K562 (cell line): Measurements from ENCODE around the gene IGSF21. TPM values are rescaled to one million over a fixed set of nuclear protein-coding genes. Genes with fewer than 3 reads are reported as not detected.
A peak's percentile ranks its signal among the peaks of the same experiment; 100 is the strongest.

Experiments
- ATAC-seq: fragments of 200-7000 bp; cut with Tn5 transposase; 3 replicates; pipeline ENCODE4 v1.9.1; 2020; ENCODE audit warnings: moderate library complexity
- BruUV-seq: library from RNA; stranded (reverse); fragments of 400-500 nt; replicated peaks from 2 replicates; lab custom pipeline; 2021; lab: Mats Ljungman, UMichigan
- CTCF ChIA-PET: fragments of 300-600 bp; formaldehyde crosslinking; extraction: SDS; loops from one replicate; lab custom pipeline; 2021; ENCODE audit warnings: low intra/inter-chr PET ratio; lab: Yijun Ruan, JAX
- POLR2A ChIA-PET: fragments of 300-600, 350-650 bp; sonication (Branson Sonifier 250); formaldehyde crosslinking; extraction: SDS; loops from one replicate; lab custom pipeline; 2021; ENCODE audit warnings: antibody characterized with exemption, inconsistent platforms; lab: Yijun Ruan, JAX
- DNase-seq, 4 experiments: peaks; one replicate each; pipeline versions ENCODE4 v3.0.0 to v3.0.0-alpha.2; 2011 to 2018; ENCODE audit warnings: low spot score in 3 of 4, mixed read lengths in 3 of 4; ENCODE audit errors: extremely low read depth in 1 of 4
- FAIRE-seq: peaks from 2 replicates; lab custom pipeline; 2011; peaks lifted over from hg19 to GRCh38; lab: Jason Lieb, UNC
- H2AFZ ChIP-seq: 2 replicates; pipeline ENCODE4 v1.6.0; 2011; ENCODE audit warnings: low read depth, low read length, control low read depth, inconsistent platforms
- H3K27ac ChIP-seq: fragments of 200-600 bp; 3 replicates; pipeline ENCODE4 v1.8.0; 2011; ENCODE audit warnings: low read depth, mild to moderate bottlenecking, control low read depth, inconsistent platforms, low read length, moderate library complexity, mixed read lengths; ENCODE audit errors: extremely low read depth
- H3K27me3 ChIP-seq, 2 experiments: fragments of 300-600 bp in 1 of 2; 2 replicates in 1 of 2; 3 replicates in 1 of 2; pipeline versions ENCODE4 v1.6.0 to v1.8.0; 2011; ENCODE audit warnings: inconsistent platforms in 2 of 2, low read length in 2 of 2, mild to moderate bottlenecking in 1 of 2, mixed read lengths in 1 of 2, moderate library complexity in 1 of 2; ENCODE audit not compliant: control insufficient read depth in 2 of 2, insufficient read depth in 2 of 2
- H3K36me3 ChIP-seq: fragments of 300-600 bp; 3 replicates; pipeline ENCODE4 v1.8.0; 2011; ENCODE audit warnings: mild to moderate bottlenecking, low read length, inconsistent platforms; ENCODE audit not compliant: control insufficient read depth, insufficient read depth
- H3K4me1 ChIP-seq, 2 experiments: fragments of 200-600 bp in 1 of 2; replicated peaks in 1 of 2; 2 replicates in 1 of 2; 3 replicates in 1 of 2; pipeline versions ENCODE4 v1.5.1 to v1.8.0; 2011; ENCODE audit warnings: inconsistent platforms in 2 of 2, low read length in 2 of 2, mild to moderate bottlenecking in 1 of 2, mixed read lengths in 1 of 2, moderate library complexity in 1 of 2; ENCODE audit not compliant: control insufficient read depth in 2 of 2, insufficient read depth in 2 of 2
- H3K4me2 ChIP-seq: 2 replicates; pipeline ENCODE4 v1.6.1; 2011; ENCODE audit warnings: low read length, control low read depth, inconsistent platforms, mixed read lengths; ENCODE audit not compliant: insufficient read depth
- H3K4me3 ChIP-seq: fragments of 200-600 bp; sonication (generic), shearing (Covaris generic); 2 replicates; pipeline ENCODE4 v1.5.1; 2016; ENCODE audit warnings: control low read depth, inconsistent platforms
- H3K79me2 ChIP-seq: fragments of 200-600 bp; 3 replicates; pipeline ENCODE4 v1.8.0; 2011; ENCODE audit warnings: low read length, inconsistent platforms; ENCODE audit not compliant: control insufficient read depth, insufficient read depth
- H3K9ac ChIP-seq, 2 experiments: 2 replicates each; pipeline versions ENCODE4 v1.6.0 to v1.6.1; 2011; ENCODE audit warnings: low read depth in 2 of 2, low read length in 2 of 2, control low read depth in 1 of 2, inconsistent platforms in 1 of 2, mild to moderate bottlenecking in 1 of 2, mixed read lengths in 1 of 2; ENCODE audit not compliant: insufficient read depth in 1 of 2
- H3K9me1 ChIP-seq: one replicate; pipeline ENCODE4 v1.6.0; 2011; ENCODE audit warnings: inconsistent platforms, mild to moderate bottlenecking, low read length, moderate library complexity; ENCODE audit not compliant: control insufficient read depth, insufficient read depth
- H3K9me3 ChIP-seq: replicated peaks from 2 replicates; pipeline ENCODE4 v1.5.1; 2011; ENCODE audit warnings: low read depth, low read length, inconsistent platforms; ENCODE audit not compliant: control insufficient read depth, insufficient read depth
- H4K20me1 ChIP-seq: replicated peaks from 2 replicates; pipeline ENCODE4 v1.6.1; 2011; ENCODE audit warnings: low read length, inconsistent platforms, mixed read lengths; ENCODE audit not compliant: control insufficient read depth, insufficient read depth
- CUX1 ChIP-seq: fragments of 200-800 bp; sonication (Bioruptor generic); IDR thresholded peaks from 2 replicates; pipeline ENCODE4 v1.6.1; 2016; ENCODE audit warnings: missing genetic modification characterization, missing compliant biosample characterization
- ID3 ChIP-seq, 2 experiments: fragments of 250-450 bp in 1 of 2; fragments of 450-650 bp in 1 of 2; sonication (Bioruptor Pico) in 1 of 2; IDR thresholded peaks; 2 replicates each; pipeline versions ENCODE4 v1.6.1 to v1.8.0; 2016 to 2021; ENCODE audit warnings: mild to moderate bottlenecking in 2 of 2, moderate library complexity in 2 of 2, missing compliant biosample characterization in 1 of 2, missing genetic modification characterization in 1 of 2
- KHSRP ChIP-seq: fragments of 450-650 bp; IDR thresholded peaks from 2 replicates; pipeline ENCODE4 v1.6.1; 2017
- NR2C1 ChIP-seq, 2 experiments: fragments of 450-650 bp; IDR thresholded peaks; 2 replicates each; pipeline ENCODE4 v1.6.1; 2017; ENCODE audit warnings: mild to moderate bottlenecking in 2 of 2, antibody characterized with exemption in 1 of 2, inconsistent platforms in 1 of 2, missing compliant biosample characterization in 1 of 2, missing genetic modification characterization in 1 of 2
- NR2C2 ChIP-seq, 2 experiments: fragments of 200-800 bp in 1 of 2; sonication (Bioruptor generic) in 1 of 2; sonication (generic) in 1 of 2; formaldehyde crosslinking in 1 of 2; IDR thresholded peaks; 2 replicates each; pipeline versions ENCODE4 v1.6.1 to v1.8.0; 2016 to 2022; ENCODE audit warnings: mild to moderate bottlenecking in 1 of 2, missing compliant biosample characterization in 1 of 2, missing genetic modification characterization in 1 of 2, missing genetic modification reagents in 1 of 2
- RNF2 ChIP-seq: sonication (generic); IDR thresholded peaks from 2 replicates; pipeline ENCODE4 v1.6.1; 2016
- SAFB2 ChIP-seq: fragments of 200-400 bp; formaldehyde crosslinking; IDR thresholded peaks from 2 replicates; pipeline ENCODE4 v1.6.1; 2018; ENCODE audit warnings: borderline replicate concordance, low read length, low read depth, moderate library complexity; ENCODE audit not compliant: severe bottlenecking
- WGBS: fragments of 100-300 bp; shearing (Covaris generic); methylation state at CpG from one replicate; pipeline ENCODE4 v1.1.6; 2016; ENCODE audit warnings: low coverage, mixed read lengths; ENCODE audit not compliant: insufficient coverage; ENCODE audit errors: missing lambda C conversion rate; 5-methylcytosine and 5-hydroxymethylcytosine counted together
- in situ Hi-C: fragments of 300-500 bp; cut with MboI; formaldehyde crosslinking; loops from 4 replicates; pipeline ENCODE4 v1.15.0; 2018; ENCODE audit warnings: inconsistent platforms, mixed read lengths
- intact Hi-C: fragments of 100-400 bp; cut with micrococcal nuclease; formaldehyde crosslinking; loops from 2 replicates; pipeline ENCODE4 v1.14.2; 2022
- polyA plus RNA-seq, 8 experiments: library from polyadenylated mRNA; depleted of rRNA in 4 of 8; stranded (reverse) in 5 of 8; unstranded in 3 of 8; fragments of >200 nt; fragmentation: Nextera tagmentation in 2 of 8; fragmentation: Illumina TruSeq in 1 of 8; extraction: Ambion mirVana in 2 of 8; extraction: Trizol in 1 of 8; gene quantifications; 2 replicates each; pipeline versions ENCODE4 v1.2.1 to v1.2.3, GENCODE V29; 2011 to 2014; ENCODE audit warnings: inconsistent platforms in 1 of 8, missing spikeins in 1 of 8
- total RNA-seq, 7 experiments: library from RNA; depleted of rRNA in 6 of 7; stranded (reverse); fragments of >200 nt in 6 of 7; fragmentation: Illumina TruSeq in 2 of 7; extraction: Trizol in 2 of 7; gene quantifications; 2 replicates each; pipeline versions ENCODE4 v1.2.1 to v1.2.3, GENCODE V29; 2011 to 2021; ENCODE audit warnings: low replicate concordance in 1 of 7

The IGSF21 gene
- total and polyA plus RNA-seq, 9 of the 15 experiments (the other 6 are each of a cell fraction or from before 2014, with no cell fraction given) = not detected

GRCh38 chr1:18203645-18204044, 96.0 kb downstream of the IGSF21 start (continued):
- TF ChIP-seq CUX1 (CRISPR knock-in tag) = no peak

GRCh38 chr1:18204575-18204974, 97.0 kb downstream of the IGSF21 start:
- Histone ChIP-seq H3K79me2 (no peaks in the 10 kb centered on the region), H3K27ac (no peak overlapping the region), H4K20me1 (no peaks in the 10 kb centered on the region), H3K36me3 (no peaks in the 10 kb centered on the region), H3K9me3 (no peaks in the 10 kb centered on the region), H2AFZ (no peak overlapping the region), H3K4me2 (no peak overlapping the region), H3K4me1 (no peaks in the 10 kb centered on the region), H3K27me3 (peaks cover 0 to 12% of the 10 kb centered on the region in 2 experiments; a peak in 3 of 5 replicates), H3K9ac (no peak overlapping the region), H3K9me1 (no peaks in the 10 kb centered on the region), H3K4me3 (no peak overlapping the region)
- BruUV-seq = no TSS peak
- CTCF ChIA-PET = no interaction called here
- WGBS = 0% methylated on average over 1 of the region's 1 CpG
- DNase-seq (no peak), ATAC-seq (no peak), FAIRE-seq (no peak)
- peak; percentile 82; the same call in 1 of the 2 replicates for TF ChIP-seq NR2C2 (CRISPR knock-in tag; IDR thresholded peaks at IDR 0.05)
- peak; percentile 44 for TF ChIP-seq NR2C2 (tag; IDR thresholded peaks at IDR 0.05)
- TF ChIP-seq RNF2 = no peak
- TF ChIP-seq KHSRP = no peak
- TF ChIP-seq ID3 (CRISPR knock-in tag; IDR thresholded peaks at IDR 0.05) = no peak
- peak; percentile 86 for TF ChIP-seq ID3 (tag; IDR thresholded peaks at IDR 0.05)
- TF ChIP-seq SAFB2 = no peak
- TF ChIP-seq NR2C1 (IDR thresholded peaks at IDR 0.05) = peak; percentile 76
- peak; percentile 66; the same call in 1 of the 2 replicates for TF ChIP-seq NR2C1 (tag; IDR thresholded peaks at IDR 0.05)
- intact Hi-C loops (no loop called here), in situ Hi-C loops (no loop called here)
- POLR2A ChIA-PET = no interaction called here
